Measurements from ENCODE around the gene ACACA. TPM values are rescaled to one million over a fixed set of nuclear protein-coding genes. Genes with fewer than 3 reads are reported as not detected.

ACACA gene
- total and polyA plus RNA-seq, 8 donors = 9.1 to 31.6 (median 13.1) TPM

GRCh38 chr17:37054894-37055293 lies 351.7 kb downstream of the ACACA start:
- Histone ChIP-seq H3K27ac (no peak overlapping the region), H3K36me3 (peaks cover 0 to 5% (median 0%) of the 10 kb centered on the region in 3 donors), H3K9me3 (no peaks in the 10 kb centered on the region), H3K27me3 (no peaks in the 10 kb centered on the region), H3K4me3 (no peak overlapping the region), H3K4me1 (no peaks in the 10 kb centered on the region)
- TF ChIP-seq, protein P1, sequence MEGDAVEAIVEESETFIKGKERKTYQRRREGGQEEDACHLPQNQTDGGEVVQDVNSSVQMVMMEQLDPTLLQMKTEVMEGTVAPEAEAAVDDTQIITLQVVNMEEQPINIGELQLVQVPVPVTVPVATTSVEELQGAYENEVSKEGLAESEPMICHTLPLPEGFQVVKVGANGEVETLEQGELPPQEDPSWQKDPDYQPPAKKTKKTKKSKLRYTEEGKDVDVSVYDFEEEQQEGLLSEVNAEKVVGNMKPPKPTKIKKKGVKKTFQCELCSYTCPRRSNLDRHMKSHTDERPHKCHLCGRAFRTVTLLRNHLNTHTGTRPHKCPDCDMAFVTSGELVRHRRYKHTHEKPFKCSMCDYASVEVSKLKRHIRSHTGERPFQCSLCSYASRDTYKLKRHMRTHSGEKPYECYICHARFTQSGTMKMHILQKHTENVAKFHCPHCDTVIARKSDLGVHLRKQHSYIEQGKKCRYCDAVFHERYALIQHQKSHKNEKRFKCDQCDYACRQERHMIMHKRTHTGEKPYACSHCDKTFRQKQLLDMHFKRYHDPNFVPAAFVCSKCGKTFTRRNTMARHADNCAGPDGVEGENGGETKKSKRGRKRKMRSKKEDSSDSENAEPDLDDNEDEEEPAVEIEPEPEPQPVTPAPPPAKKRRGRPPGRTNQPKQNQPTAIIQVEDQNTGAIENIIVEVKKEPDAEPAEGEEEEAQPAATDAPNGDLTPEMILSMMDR (IDR thresholded peaks at IDR 0.05) = no peak
- intact Hi-C loops (cut with DNase I) = loop anchor here in 1 of 3 donors (5.0 kb wide), 1 partner anchor 553 kb away; no protein-coding TSS in a partner anchor
- FAIRE-seq (no peak), ATAC-seq (no peak), DNase-seq (no peak)
- WGBS, 2 donors = 87 to 88% methylated on average over 8 of the region's 8 CpGs

- no peaks in the 10 kb centered on the region for H3K27me3 ChIP-seq
- H3K36me3 ChIP-seq = peaks cover 0 to 5% (median 0%) of the 10 kb centered on the region in 3 donors
- ATAC-seq = no peak
- no peak for FAIRE-seq
- no peaks in the 10 kb centered on the region for H3K9me3 ChIP-seq
- H3K27ac ChIP-seq = no peak overlapping the region
- 75 to 78% methylated on average over 6 of the region's 6 CpGs for WGBS, 2 donors
- DNase-seq = no peak
- TF ChIP-seq, protein P1 (IDR thresholded peaks at IDR 0.05) = no peak
- H3K4me3 ChIP-seq = no peak overlapping the region
- intact Hi-C loops (cut with DNase I) = no loop called here
- H3K4me1 ChIP-seq = no peaks in the 10 kb centered on the region
Measured at GRCh38 chr17:37052450-37052849, 354.2 kb downstream of the ACACA start.

DNA sequence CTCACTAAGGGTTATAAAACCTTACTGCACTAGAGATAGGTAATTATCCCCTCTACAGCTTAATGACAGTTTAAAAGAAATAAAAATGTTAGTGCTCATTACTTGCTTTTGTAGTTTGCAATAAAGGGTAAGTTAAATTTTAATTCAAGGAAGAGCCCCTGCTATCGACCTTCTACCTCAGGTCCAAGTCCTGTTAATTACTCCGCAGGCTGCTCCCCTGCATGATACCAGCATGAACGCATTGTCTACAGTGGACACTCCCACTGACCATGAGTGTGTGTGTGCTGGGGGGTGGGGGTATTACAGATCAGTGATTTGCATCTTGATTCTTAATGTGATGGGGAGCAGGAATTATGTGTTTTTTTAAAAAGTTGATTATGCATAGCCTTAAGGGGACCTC lies 354.8 kb downstream of the ACACA start:
- intact Hi-C loops (cut with DNase I) = no loop called here
- no peaks in the 10 kb centered on the region for H3K27me3 ChIP-seq
- ATAC-seq (no peak), DNase-seq (no peak), FAIRE-seq (no peak)
- H3K36me3 ChIP-seq = peaks cover 0 to 5% (median 0%) of the 10 kb centered on the region in 3 donors
- no peak overlapping the region for H3K4me3 ChIP-seq
- TF ChIP-seq, protein P1 (IDR thresholded peaks at IDR 0.05) = no peak
- no peaks in the 10 kb centered on the region for H3K9me3 ChIP-seq
- no peak overlapping the region for H3K27ac ChIP-seq
- 88 to 90% methylated on average over 3 of the region's 3 CpGs for WGBS, 2 donors
- H3K4me1 ChIP-seq = no peaks in the 10 kb centered on the region

DNA sequence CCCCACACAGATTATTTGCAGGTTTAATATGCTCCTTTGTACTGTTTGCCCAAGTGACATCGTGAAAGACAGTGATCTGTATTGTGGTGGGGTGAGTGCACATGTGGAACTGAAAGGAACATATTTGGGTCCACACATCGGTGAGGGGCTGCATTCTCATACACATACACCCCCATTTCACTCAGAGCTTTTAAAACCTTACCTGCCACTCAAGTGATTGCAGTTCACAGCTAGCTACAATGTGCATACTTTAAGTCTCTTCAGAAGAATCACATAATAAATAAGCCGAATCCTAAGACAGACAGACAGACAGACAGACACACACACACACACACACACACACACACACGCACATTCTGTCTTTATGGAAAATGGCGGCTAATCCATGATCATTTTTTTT lies 355.3 kb downstream of the ACACA start:
- Histone ChIP-seq H3K27ac (no peak overlapping the region), H3K9me3 (no peaks in the 10 kb centered on the region), H3K36me3 (peaks cover 0 to under 1% (median 0%) of the 10 kb centered on the region in 3 donors), H3K4me1 (no peaks in the 10 kb centered on the region), H3K27me3 (no peaks in the 10 kb centered on the region), H3K4me3 (no peak overlapping the region)
- DNase-seq = no peak
- intact Hi-C loops (cut with DNase I) = no loop called here
- no peak for FAIRE-seq
- WGBS, 2 donors = 94 to 95% methylated on average over 5 of the region's 5 CpGs
- ATAC-seq = no peak
- TF ChIP-seq, protein P1 (IDR thresholded peaks at IDR 0.05) = no peak

DNA sequence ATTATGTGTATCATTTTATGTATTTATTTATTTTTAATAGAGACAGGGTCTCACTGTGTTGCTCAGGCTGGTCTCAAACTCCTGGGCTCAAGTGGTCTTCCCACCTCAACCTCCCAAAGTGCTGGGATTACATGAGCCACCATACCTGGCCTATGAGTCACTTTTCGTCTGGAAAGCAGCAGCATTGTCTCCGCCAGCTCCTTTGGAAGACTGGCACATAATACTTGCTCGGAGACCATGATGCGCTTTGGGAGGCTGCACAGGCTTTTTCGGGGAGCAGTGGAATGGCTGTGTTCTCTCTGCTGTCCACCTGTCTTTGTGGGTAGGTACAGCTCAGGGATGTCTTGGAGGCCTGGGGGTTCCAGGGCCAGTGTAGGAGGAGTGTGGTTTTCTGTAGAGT lies 355.7 kb downstream of the ACACA start:
- 93 to 99% methylated on average over 5 of the region's 5 CpGs for WGBS, 2 donors
- H3K27ac ChIP-seq = no peak overlapping the region
- H3K27me3 ChIP-seq = no peaks in the 10 kb centered on the region
- DNase-seq (no peak), ATAC-seq (no peak), FAIRE-seq (no peak)
- H3K4me3 ChIP-seq = no peak overlapping the region
- no peaks in the 10 kb centered on the region for H3K36me3 ChIP-seq
- H3K9me3 ChIP-seq = no peaks in the 10 kb centered on the region
- TF ChIP-seq, protein P1 (IDR thresholded peaks at IDR 0.05) = no peak
- no peaks in the 10 kb centered on the region for H3K4me1 ChIP-seq
- intact Hi-C loops (cut with DNase I) = no loop called here
